ENCODE results near the gene KDELR1. TPM values are rescaled to one million over a fixed set of nuclear protein-coding genes. Genes with fewer than 3 reads are reported as not detected.
A peak's percentile ranks its signal among the peaks of the same experiment; 100 is the strongest.

The KDELR1 gene
- total and polyA plus RNA-seq, 9 of the 15 experiments (the other 6 are each of a cell fraction or from before 2014, with no cell fraction given) = 6.1 to 165 (median 58.5) TPM

DNA sequence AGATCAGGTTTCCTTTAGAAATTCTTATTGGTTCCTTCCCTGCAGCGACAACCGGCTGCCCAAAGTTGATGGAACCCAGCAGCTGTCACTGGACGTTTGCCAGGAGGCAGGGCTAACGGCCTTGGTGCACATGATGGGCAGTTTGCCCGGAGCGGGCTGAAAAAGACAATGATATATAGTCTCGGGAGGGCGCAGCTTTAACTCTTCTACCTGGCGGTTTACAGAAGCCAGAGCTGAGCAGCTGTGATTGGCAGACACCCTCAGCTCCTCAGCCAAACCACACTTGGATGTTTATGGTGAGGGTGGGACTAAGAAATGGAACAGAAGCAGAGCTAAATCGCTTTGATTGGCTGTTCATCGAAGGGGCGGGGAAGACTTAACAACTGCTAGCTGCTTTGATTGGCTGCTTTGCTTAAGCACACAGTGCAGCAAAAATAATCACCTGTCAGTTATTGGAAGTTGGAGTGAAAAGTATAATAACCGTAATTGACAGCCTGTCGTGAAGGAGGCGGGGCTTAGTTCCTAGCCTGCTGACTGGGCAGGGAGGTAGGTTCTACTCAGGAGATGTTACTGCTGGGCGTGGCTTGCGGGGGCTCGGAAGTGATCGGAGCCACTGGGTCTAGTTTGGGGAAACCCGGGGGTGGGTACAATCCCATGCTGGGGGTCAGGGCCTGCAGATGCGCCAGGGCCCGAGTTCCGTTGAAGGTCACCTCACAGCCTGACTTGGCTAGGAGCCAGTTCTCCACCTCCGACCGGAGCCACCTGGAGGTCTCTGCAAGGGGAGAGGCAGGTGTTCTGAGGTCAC, 58.5 kb downstream of the KDELR1 start (continued):
- TF ChIP-seq ZNF212 (CRISPR knock-in tag; IDR thresholded peaks at IDR 0.05) = no peak
- TF ChIP-seq, protein P1, sequence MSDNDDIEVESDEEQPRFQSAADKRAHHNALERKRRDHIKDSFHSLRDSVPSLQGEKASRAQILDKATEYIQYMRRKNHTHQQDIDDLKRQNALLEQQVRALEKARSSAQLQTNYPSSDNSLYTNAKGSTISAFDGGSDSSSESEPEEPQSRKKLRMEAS (CRISPR knock-in tag; IDR thresholded peaks at IDR 0.05) = peak; percentile 49
- TF ChIP-seq U2AF1 (optimal IDR thresholded peaks at IDR 0.05; ENCODE audit: low read depth, low read length) = no peak
- TF ChIP-seq SNRNP70 (optimal IDR thresholded peaks at IDR 0.05; ENCODE audit: low read depth, low read length) = no peak
- peak; percentile 28; the same call in 1 of the 2 replicates for TF ChIP-seq PML (IDR thresholded peaks at IDR 0.05; ENCODE audit: low read length)
- no peak for TF ChIP-seq ZNF184 (CRISPR knock-in tag; IDR thresholded peaks at IDR 0.05)
- no peak for TF ChIP-seq TEAD2 (tag; IDR thresholded peaks at IDR 0.05)
- 0 out of 4 replicates have a peak, but pooled peaks of 1 of the 2 experiments have one; percentile 37 for TF ChIP-seq MLLT1 (IDR thresholded peaks at IDR 0.05)
- TF ChIP-seq JUND (IDR thresholded peaks at IDR 0.05; ENCODE audit: borderline replicate concordance, low read depth, low read length) = 0 out of 2 replicates have a peak, but pooled peaks have one; percentile 35
- TF ChIP-seq JUND (tag; IDR thresholded peaks at IDR 0.05; ENCODE audit: borderline replicate concordance, low read depth, low read length) = peak; percentile 64; the same call in 1 of the 3 replicates
- no peak for TF ChIP-seq FOXJ3 (CRISPR knock-in tag; IDR thresholded peaks at IDR 0.05)
- TF ChIP-seq POLR2H (tag; IDR thresholded peaks at IDR 0.05; ENCODE audit: low read depth) = peak; percentile 72
- TF ChIP-seq EWSR1 (IDR thresholded peaks at IDR 0.05; ENCODE audit: borderline replicate concordance, low read depth, partially characterized antibody) = no peak
- TF ChIP-seq, protein P2, sequence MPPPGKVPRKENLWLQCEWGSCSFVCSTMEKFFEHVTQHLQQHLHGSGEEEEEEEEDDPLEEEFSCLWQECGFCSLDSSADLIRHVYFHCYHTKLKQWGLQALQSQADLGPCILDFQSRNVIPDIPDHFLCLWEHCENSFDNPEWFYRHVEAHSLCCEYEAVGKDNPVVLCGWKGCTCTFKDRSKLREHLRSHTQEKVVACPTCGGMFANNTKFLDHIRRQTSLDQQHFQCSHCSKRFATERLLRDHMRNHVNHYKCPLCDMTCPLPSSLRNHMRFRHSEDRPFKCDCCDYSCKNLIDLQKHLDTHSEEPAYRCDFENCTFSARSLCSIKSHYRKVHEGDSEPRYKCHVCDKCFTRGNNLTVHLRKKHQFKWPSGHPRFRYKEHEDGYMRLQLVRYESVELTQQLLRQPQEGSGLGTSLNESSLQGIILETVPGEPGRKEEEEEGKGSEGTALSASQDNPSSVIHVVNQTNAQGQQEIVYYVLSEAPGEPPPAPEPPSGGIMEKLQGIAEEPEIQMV (tag; conservative IDR thresholded peaks at IDR 0.05; ENCODE audit: low read depth) = no peak
- TF ChIP-seq CAMTA2 (CRISPR knock-in tag; conservative IDR thresholded peaks at IDR 0.05) = peak; percentile 87; the same call in 1 of the 2 replicates
- TF ChIP-seq ATF1 (CRISPR knock-in tag; IDR thresholded peaks at IDR 0.05) = no peak
- peak; percentile 75 for TF ChIP-seq ATF1 (tag; IDR thresholded peaks at IDR 0.05)
- no peak for TF ChIP-seq TCF7L2 (IDR thresholded peaks at IDR 0.05; ENCODE audit: low read depth, low read length)
- peak; percentile 62 for TF ChIP-seq POLR2G (IDR thresholded peaks at IDR 0.05; ENCODE audit: low read depth, low read length)
- TF ChIP-seq, protein P3, sequence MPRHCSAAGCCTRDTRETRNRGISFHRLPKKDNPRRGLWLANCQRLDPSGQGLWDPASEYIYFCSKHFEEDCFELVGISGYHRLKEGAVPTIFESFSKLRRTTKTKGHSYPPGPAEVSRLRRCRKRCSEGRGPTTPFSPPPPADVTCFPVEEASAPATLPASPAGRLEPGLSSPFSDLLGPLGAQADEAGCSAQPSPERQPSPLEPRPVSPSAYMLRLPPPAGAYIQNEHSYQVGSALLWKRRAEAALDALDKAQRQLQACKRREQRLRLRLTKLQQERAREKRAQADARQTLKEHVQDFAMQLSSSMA (CRISPR knock-in tag; IDR thresholded peaks at IDR 0.05) = 0 out of 2 replicates have a peak, but pooled peaks have one; percentile 46
- TF ChIP-seq ZNF445 (CRISPR knock-in tag; IDR thresholded peaks at IDR 0.05; ENCODE audit: low read depth) = no peak
- peak; percentile 17 for TF ChIP-seq USF1 (CRISPR knock-in tag; IDR thresholded peaks at IDR 0.05)
- TF ChIP-seq, protein P4, sequence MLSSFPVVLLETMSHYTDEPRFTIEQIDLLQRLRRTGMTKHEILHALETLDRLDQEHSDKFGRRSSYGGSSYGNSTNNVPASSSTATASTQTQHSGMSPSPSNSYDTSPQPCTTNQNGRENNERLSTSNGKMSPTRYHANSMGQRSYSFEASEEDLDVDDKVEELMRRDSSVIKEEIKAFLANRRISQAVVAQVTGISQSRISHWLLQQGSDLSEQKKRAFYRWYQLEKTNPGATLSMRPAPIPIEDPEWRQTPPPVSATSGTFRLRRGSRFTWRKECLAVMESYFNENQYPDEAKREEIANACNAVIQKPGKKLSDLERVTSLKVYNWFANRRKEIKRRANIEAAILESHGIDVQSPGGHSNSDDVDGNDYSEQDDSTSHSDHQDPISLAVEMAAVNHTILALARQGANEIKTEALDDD (IDR thresholded peaks at IDR 0.05) = peak; percentile 66; the same call in 1 of the 2 replicates

All from K562 (cell line).